Measurements from ENCODE around the gene UNC50.

The UNC50 gene, protein sequence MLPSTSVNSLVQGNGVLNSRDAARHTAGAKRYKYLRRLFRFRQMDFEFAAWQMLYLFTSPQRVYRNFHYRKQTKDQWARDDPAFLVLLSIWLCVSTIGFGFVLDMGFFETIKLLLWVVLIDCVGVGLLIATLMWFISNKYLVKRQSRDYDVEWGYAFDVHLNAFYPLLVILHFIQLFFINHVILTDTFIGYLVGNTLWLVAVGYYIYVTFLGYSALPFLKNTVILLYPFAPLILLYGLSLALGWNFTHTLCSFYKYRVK

DNA sequence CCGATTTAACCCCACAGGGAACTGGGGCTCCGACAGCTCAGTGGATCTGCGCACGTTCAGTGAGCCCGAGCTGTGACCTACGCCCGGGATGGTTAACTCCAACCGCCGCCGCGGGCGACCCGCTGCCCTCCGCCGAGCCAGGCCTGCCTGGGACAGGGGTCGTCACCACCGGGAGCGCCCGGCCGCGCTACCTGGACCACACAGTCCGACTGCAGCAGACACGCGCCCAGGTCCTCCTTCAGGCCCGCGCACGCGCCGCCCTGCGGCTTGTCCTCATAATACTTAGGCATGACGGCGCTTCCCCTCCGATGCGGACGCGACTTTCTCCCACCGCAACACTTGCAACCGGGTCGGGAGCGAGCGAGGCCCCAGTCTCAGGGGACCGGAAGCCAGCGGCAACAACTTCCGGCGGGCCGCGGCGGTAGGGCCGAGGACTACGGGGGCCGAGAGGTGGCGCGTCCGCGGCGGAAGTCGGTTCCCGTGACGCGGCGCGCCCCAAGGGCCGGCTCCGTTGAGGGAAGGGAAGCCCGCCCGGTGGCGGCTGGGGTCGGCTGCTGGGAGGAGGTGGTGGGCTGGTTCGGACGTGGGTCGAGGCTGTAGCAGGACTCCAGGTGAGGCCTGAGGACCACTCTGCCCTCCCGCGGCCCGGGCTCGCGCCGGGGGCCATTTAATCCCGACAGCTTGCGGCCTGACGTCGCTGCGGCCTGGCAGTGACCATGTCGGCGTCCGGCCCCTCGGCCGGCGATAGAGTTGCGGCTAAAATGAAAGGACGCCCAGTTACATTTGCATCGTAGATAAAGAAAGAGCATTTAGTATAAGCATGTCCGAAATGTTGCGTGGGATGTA, at the start of gene UNC50, which contains the start of gene COA5:
TSS of gene UNC50 (plus strand) at position 474 of the 846 bp plus-strand sequence. CDS start 1,171 bp downstream, outside the sequence.
TSS of gene COA5 (minus strand) at position 397 of the 846 bp plus-strand sequence. CDS start at position 290, 107 bp downstream.
- peaks cover 34% of the 10 kb centered on the region for H3K4me1 ChIP-seq (ENCODE audit: insufficient read depth, low read length, severe bottlenecking)
- peak within 1 kb of the TSS; percentile 54 for H3K27ac ChIP-seq (ENCODE audit: low read depth, low read length, poor library complexity, severe bottlenecking)
- H3K4me2 ChIP-seq (ENCODE audit: low read length): peak within 1 kb of the TSS; percentile 98
- H3K36me3 ChIP-seq (ENCODE audit: insufficient read depth, low read length): peaks cover 34% of the 10 kb centered on the region
- H3K4me3 ChIP-seq (ENCODE audit: low read depth, low read length, poor library complexity, severe bottlenecking): peak within 1 kb of the TSS; percentile 96
- H3K9me3 ChIP-seq (ENCODE audit: low read length): no peaks in the 10 kb centered on the region
- no peaks in the 10 kb centered on the region for H4K20me1 ChIP-seq (ENCODE audit: insufficient read depth, low read length)
- H3K9ac ChIP-seq (ENCODE audit: low read length): peak within 1 kb of the TSS; percentile 97
- TF ChIP-seq EZH2 (IDR thresholded peaks at IDR 0.05; ENCODE audit: borderline replicate concordance, low read length): no peak
- TF ChIP-seq, protein P1, sequence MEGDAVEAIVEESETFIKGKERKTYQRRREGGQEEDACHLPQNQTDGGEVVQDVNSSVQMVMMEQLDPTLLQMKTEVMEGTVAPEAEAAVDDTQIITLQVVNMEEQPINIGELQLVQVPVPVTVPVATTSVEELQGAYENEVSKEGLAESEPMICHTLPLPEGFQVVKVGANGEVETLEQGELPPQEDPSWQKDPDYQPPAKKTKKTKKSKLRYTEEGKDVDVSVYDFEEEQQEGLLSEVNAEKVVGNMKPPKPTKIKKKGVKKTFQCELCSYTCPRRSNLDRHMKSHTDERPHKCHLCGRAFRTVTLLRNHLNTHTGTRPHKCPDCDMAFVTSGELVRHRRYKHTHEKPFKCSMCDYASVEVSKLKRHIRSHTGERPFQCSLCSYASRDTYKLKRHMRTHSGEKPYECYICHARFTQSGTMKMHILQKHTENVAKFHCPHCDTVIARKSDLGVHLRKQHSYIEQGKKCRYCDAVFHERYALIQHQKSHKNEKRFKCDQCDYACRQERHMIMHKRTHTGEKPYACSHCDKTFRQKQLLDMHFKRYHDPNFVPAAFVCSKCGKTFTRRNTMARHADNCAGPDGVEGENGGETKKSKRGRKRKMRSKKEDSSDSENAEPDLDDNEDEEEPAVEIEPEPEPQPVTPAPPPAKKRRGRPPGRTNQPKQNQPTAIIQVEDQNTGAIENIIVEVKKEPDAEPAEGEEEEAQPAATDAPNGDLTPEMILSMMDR (IDR thresholded peaks at IDR 0.05; ENCODE audit: low read length): peak; percentile 6; the same call in 1 of the 2 replicates
- no peaks in the 10 kb centered on the region for H3K9me2 ChIP-seq (ENCODE audit: low read depth, low read length)
- no peaks in the 10 kb centered on the region for H3K27me3 ChIP-seq (ENCODE audit: insufficient read depth, low read length)
- H2AFZ ChIP-seq (ENCODE audit: low read length): peak within 1 kb of the TSS; percentile 72
- peaks cover 16% of the 10 kb centered on the region for H3K79me2 ChIP-seq (ENCODE audit: insufficient read depth, low read length)
- no peaks in the 10 kb centered on the region for H3F3A ChIP-seq (ENCODE audit: insufficient read depth, low read length)

DNA sequence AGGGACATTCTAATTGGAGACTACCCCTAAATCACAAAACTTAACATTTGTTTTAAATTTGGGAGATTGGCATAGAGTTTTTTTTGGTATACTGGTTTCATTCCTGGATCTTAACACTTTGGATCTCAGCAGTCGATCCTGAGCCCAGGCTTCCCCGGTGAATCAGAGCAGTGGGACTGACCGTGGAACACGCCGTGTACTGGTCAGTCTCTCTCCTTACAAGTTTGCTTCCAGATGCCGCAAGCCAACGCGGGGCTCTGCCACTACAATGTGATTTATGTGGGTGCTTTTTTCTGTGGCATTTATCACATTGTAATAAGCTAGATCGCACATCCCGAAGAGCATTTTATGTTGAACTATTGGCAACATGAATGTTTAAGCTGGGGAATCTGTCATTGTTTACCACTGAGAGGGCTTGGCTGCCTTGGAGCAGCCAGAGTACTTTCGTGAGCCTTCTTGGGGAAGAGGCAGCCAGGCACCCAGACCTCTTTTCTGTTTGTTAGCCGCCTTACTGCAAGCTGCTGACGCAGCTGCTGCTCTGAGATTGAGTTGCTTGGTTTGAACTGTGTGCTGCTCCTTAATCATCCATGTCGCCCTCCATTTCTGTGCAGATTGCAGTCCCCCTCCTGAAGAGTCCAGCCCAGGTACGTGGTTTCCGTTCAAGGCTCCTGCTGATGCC, 49.4 kb upstream of the UNC50 start:
- H3K79me2 ChIP-seq (ENCODE audit: insufficient read depth, low read length): no peaks in the 10 kb centered on the region
- H3K4me2 ChIP-seq (ENCODE audit: low read length): no peak overlapping the region
- no peaks in the 10 kb centered on the region for H3F3A ChIP-seq (ENCODE audit: insufficient read depth, low read length)
- H2AFZ ChIP-seq (ENCODE audit: low read length): no peak overlapping the region
- no peaks in the 10 kb centered on the region for H3K9me2 ChIP-seq (ENCODE audit: low read depth, low read length)
- peak overlapping the region; percentile 49 for H3K27ac ChIP-seq (ENCODE audit: low read depth, low read length, poor library complexity, severe bottlenecking)
- no peaks in the 10 kb centered on the region; the same call in 1 of the 2 replicates for H3K36me3 ChIP-seq (ENCODE audit: insufficient read depth, low read length)
- H3K4me1 ChIP-seq (ENCODE audit: insufficient read depth, low read length, severe bottlenecking): peaks cover 72% of the 10 kb centered on the region
- no peak overlapping the region for H3K4me3 ChIP-seq (ENCODE audit: low read depth, low read length, poor library complexity, severe bottlenecking)
- H4K20me1 ChIP-seq (ENCODE audit: insufficient read depth, low read length): no peaks in the 10 kb centered on the region
- H3K9me3 ChIP-seq (ENCODE audit: low read length): no peaks in the 10 kb centered on the region
- TF ChIP-seq, protein P1 (IDR thresholded peaks at IDR 0.05; ENCODE audit: low read length): no peak
- TF ChIP-seq EZH2 (IDR thresholded peaks at IDR 0.05; ENCODE audit: borderline replicate concordance, low read length): no peak
- no peaks in the 10 kb centered on the region for H3K27me3 ChIP-seq (ENCODE audit: insufficient read depth, low read length)
- no peak overlapping the region for H3K9ac ChIP-seq (ENCODE audit: low read length)

DNA sequence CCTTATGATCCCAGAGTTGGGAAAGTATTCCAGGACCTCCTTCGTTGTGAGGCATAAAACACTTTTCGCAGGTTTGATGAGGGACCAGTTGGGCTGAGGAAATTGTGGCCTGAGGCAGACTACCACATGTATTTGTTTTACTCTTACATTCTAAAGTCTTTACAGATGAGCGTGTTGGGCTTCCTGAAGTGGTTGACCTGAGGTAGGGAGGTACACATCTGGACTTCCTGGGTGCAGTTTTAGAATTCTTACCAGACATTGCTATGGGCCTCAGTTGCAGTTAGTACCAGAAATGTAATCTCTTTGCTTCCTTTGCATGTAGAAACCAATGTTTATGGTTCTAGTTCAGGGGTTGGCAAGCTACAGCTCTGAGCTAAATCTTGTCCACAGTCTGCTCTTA, 48.8 kb upstream of the UNC50 start:
- H2AFZ ChIP-seq (ENCODE audit: low read length): no peak overlapping the region
- no peaks in the 10 kb centered on the region for H3F3A ChIP-seq (ENCODE audit: insufficient read depth, low read length)
- H3K79me2 ChIP-seq (ENCODE audit: insufficient read depth, low read length): no peaks in the 10 kb centered on the region
- H3K27me3 ChIP-seq (ENCODE audit: insufficient read depth, low read length): no peaks in the 10 kb centered on the region
- no peaks in the 10 kb centered on the region for H3K9me3 ChIP-seq (ENCODE audit: low read length)
- H4K20me1 ChIP-seq (ENCODE audit: insufficient read depth, low read length): no peaks in the 10 kb centered on the region
- no peak overlapping the region for H3K4me2 ChIP-seq (ENCODE audit: low read length)
- no peak for TF ChIP-seq EZH2 (IDR thresholded peaks at IDR 0.05; ENCODE audit: borderline replicate concordance, low read length)
- TF ChIP-seq, protein P1 (IDR thresholded peaks at IDR 0.05; ENCODE audit: low read length): no peak
- no peaks in the 10 kb centered on the region; the same call in 1 of the 2 replicates for H3K36me3 ChIP-seq (ENCODE audit: insufficient read depth, low read length)
- H3K27ac ChIP-seq (ENCODE audit: low read depth, low read length, poor library complexity, severe bottlenecking): peak overlapping the region; percentile 49
- H3K4me3 ChIP-seq (ENCODE audit: low read depth, low read length, poor library complexity, severe bottlenecking): no peak overlapping the region
- H3K4me1 ChIP-seq (ENCODE audit: insufficient read depth, low read length, severe bottlenecking): peaks cover 66% of the 10 kb centered on the region
- H3K9ac ChIP-seq (ENCODE audit: low read length): no peak overlapping the region
- H3K9me2 ChIP-seq (ENCODE audit: low read depth, low read length): no peaks in the 10 kb centered on the region
